ENCODE measurements around the gene GNA14. TPM values are rescaled to one million over a fixed set of nuclear protein-coding genes. Genes with fewer than 3 reads are reported as not detected.

Gene GNA14
- total RNA-seq, 1 experiment from 2014 or later: 1.3 TPM

DNA sequence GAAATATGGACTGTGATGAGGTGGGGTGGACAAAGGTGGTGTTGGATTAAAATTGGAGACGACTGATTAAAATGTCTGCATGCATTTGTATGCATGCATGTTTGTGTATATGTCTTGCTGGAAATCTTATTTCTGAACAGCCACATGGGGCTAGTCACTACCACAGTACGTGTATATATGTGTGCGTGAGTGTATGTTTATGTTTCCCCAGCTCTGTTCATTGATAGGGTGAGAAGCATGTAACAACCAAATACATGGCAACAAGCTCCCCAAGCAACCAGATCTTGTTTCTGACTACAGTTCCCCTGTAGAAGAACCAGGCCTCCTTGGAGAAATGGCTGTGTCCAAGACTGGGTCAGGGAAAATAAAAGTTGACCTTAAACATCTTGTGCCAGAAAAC, 139.7 kb downstream of the GNA14 start:
- Histone ChIP-seq H2AFZ (no peak overlapping the region), H3F3A (ENCODE audit: insufficient read depth, low read depth) (no peaks in the 10 kb centered on the region), H3K9me3 (ENCODE audit: insufficient read depth, low read depth) (no peaks in the 10 kb centered on the region), H3K27ac (no peak overlapping the region), H3K79me2 (ENCODE audit: low read depth) (no peaks in the 10 kb centered on the region), H3K36me3 (ENCODE audit: low read depth) (no peaks in the 10 kb centered on the region), H3K9me2 (ENCODE audit: insufficient read depth) (no peaks in the 10 kb centered on the region), H3K27me3 (ENCODE audit: insufficient read depth, low read depth) (no peaks in the 10 kb centered on the region), H3K4me1 (replicated peaks; ENCODE audit: insufficient read depth) (no peaks in the 10 kb centered on the region; the same call in 1 of the 2 replicates), H4K20me1 (ENCODE audit: insufficient read depth) (no peaks in the 10 kb centered on the region), H3K4me2 (no peak overlapping the region), H3K4me3 (no peak overlapping the region)
- CTCF ChIA-PET: no interaction called here
- TF ChIP-seq, protein P1, sequence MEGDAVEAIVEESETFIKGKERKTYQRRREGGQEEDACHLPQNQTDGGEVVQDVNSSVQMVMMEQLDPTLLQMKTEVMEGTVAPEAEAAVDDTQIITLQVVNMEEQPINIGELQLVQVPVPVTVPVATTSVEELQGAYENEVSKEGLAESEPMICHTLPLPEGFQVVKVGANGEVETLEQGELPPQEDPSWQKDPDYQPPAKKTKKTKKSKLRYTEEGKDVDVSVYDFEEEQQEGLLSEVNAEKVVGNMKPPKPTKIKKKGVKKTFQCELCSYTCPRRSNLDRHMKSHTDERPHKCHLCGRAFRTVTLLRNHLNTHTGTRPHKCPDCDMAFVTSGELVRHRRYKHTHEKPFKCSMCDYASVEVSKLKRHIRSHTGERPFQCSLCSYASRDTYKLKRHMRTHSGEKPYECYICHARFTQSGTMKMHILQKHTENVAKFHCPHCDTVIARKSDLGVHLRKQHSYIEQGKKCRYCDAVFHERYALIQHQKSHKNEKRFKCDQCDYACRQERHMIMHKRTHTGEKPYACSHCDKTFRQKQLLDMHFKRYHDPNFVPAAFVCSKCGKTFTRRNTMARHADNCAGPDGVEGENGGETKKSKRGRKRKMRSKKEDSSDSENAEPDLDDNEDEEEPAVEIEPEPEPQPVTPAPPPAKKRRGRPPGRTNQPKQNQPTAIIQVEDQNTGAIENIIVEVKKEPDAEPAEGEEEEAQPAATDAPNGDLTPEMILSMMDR (conservative IDR thresholded peaks at IDR 0.05): no peak
- no peak for TF ChIP-seq EZH2 (IDR thresholded peaks at IDR 0.05; ENCODE audit: low read depth)
- intact Hi-C loops (cut with micrococcal nuclease; ENCODE audit: unreplicated experiment): no loop called here
- no TSS peak for BruUV-seq (replicated peaks)
- DNase-seq: no peak
- POLR2A ChIA-PET (ENCODE audit: unreplicated experiment): no interaction called here

DNA sequence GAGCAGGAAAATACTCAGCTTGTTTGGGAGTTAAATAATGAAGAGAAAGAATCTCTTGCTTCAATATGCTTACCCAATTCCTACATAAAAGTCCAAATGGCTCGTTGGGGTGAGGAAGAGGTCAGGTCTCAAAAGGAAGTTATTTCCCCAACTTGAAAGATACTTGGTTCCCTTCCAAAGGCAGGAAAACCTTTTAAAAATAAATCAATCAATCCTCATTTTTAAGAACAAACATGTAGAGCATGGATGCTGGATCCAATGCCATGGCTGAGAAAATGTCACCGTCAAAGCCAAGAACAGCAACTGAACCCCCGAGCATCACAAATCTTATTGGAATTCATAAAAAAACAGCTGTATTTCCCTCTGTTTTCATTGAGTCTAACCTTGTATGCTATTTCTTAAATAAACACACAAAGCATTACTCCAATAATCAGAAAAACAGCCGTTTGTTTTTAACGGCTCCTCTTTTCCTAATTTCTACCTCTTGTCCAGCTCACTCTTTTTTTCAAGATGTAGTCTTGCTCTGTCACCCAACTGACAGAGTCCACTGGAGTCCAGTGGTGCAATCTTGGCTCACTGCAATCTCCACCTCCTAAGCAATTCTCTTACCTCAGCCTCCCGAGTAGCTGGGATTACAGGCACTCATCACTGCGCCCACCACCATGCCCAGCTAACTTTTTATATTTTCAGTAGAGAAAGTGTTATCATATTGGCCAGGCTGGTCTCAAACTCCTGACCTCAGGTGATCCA, 140.7 kb downstream of the GNA14 start:
- Histone ChIP-seq H3K9me2 (ENCODE audit: insufficient read depth) (no peaks in the 10 kb centered on the region), H3K36me3 (ENCODE audit: low read depth) (no peaks in the 10 kb centered on the region), H4K20me1 (ENCODE audit: insufficient read depth) (no peaks in the 10 kb centered on the region), H3K9me3 (ENCODE audit: insufficient read depth, low read depth) (no peaks in the 10 kb centered on the region), H3K4me1 (replicated peaks; ENCODE audit: insufficient read depth) (no peaks in the 10 kb centered on the region), H2AFZ (no peak overlapping the region), H3K4me3 (no peak overlapping the region), H3K4me2 (no peak overlapping the region), H3K27ac (no peak overlapping the region), H3K27me3 (ENCODE audit: insufficient read depth, low read depth) (no peaks in the 10 kb centered on the region), H3F3A (ENCODE audit: insufficient read depth, low read depth) (no peaks in the 10 kb centered on the region), H3K79me2 (ENCODE audit: low read depth) (no peaks in the 10 kb centered on the region)
- CTCF ChIA-PET: no interaction called here
- TF ChIP-seq, protein P1 (conservative IDR thresholded peaks at IDR 0.05): no peak
- TF ChIP-seq EZH2 (IDR thresholded peaks at IDR 0.05; ENCODE audit: low read depth): no peak
- no peak for DNase-seq
- intact Hi-C loops (cut with micrococcal nuclease; ENCODE audit: unreplicated experiment): no loop called here
- no TSS peak for BruUV-seq (replicated peaks)
- POLR2A ChIA-PET (ENCODE audit: unreplicated experiment): no interaction called here

DNA sequence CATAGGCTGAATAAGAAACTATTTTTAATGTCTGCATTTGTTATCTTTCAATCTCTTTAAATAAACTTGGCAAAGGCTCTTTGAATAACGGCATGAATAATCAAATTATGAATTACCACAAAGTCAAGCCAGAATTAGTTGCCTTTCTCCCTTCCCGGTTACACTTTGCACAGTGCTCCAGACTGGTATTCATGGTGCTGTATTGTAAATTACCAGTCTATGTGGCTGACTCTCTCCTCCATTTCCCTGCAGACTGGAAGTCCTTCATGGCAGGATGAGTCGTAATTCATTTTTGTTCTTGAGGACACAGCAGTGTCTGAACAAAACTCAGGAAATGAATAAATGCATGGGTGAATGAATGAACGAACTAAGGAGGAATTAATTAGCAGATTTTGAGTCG, 142.9 kb downstream of the GNA14 start:
- ChIA-PET POLR2A (ENCODE audit: unreplicated experiment) (no interaction called here), CTCF (no interaction called here)
- TF ChIP-seq, protein P1 (conservative IDR thresholded peaks at IDR 0.05): no peak
- no peak for TF ChIP-seq EZH2 (IDR thresholded peaks at IDR 0.05; ENCODE audit: low read depth)
- Histone ChIP-seq H3K79me2 (ENCODE audit: low read depth) (no peaks in the 10 kb centered on the region), H3K9me3 (ENCODE audit: insufficient read depth, low read depth) (no peaks in the 10 kb centered on the region), H3K4me2 (no peak overlapping the region), H3K9me2 (ENCODE audit: insufficient read depth) (no peaks in the 10 kb centered on the region), H4K20me1 (ENCODE audit: insufficient read depth) (no peaks in the 10 kb centered on the region), H3K4me3 (no peak overlapping the region), H3K27ac (no peak overlapping the region), H2AFZ (no peak overlapping the region), H3F3A (ENCODE audit: insufficient read depth, low read depth) (no peaks in the 10 kb centered on the region), H3K27me3 (ENCODE audit: insufficient read depth, low read depth) (no peaks in the 10 kb centered on the region), H3K36me3 (ENCODE audit: low read depth) (no peaks in the 10 kb centered on the region), H3K4me1 (replicated peaks; ENCODE audit: insufficient read depth) (no peaks in the 10 kb centered on the region)
- intact Hi-C loops (cut with micrococcal nuclease; ENCODE audit: unreplicated experiment): no loop called here
- BruUV-seq (replicated peaks): no TSS peak
- DNase-seq: no peak

All from PC-9 (cell line).